Measurements from ENCODE around the gene RBFOX1.

RBFOX1 gene

GRCh38 chr16:7332611-7333010, at the start of gene RBFOX1:
RBFOX1 (plus strand) TSS chr16:7332845.
- DNase-seq, result no peak

GRCh38 chr16:7284780-7285179, 47.9 kb upstream of the RBFOX1 start:
- no peak for DNase-seq

- DNase-seq, result no peak
Observed at GRCh38 chr16:7285520-7285919, 47.1 kb upstream of the RBFOX1 start.

GRCh38 chr16:7289299-7289698, 43.3 kb upstream of the RBFOX1 start:
- no peak for DNase-seq

GRCh38 chr16:7290682-7291081, 42.0 kb upstream of the RBFOX1 start:
- no peak for DNase-seq

GRCh38 chr16:7294020-7294419, 38.6 kb upstream of the RBFOX1 start:
- DNase-seq, result no peak

- DNase-seq, result no peak
Observed at GRCh38 chr16:7303052-7303610, 29.5 kb upstream of the RBFOX1 start.

GRCh38 chr16:7303660-7304200, 28.9 kb upstream of the RBFOX1 start:
- DNase-seq, result no peak

GRCh38 chr16:7304279-7304678, 28.4 kb upstream of the RBFOX1 start:
- no peak for DNase-seq

- no peak for DNase-seq
Observed at GRCh38 chr16:7304958-7305357, 27.7 kb upstream of the RBFOX1 start.

GRCh38 chr16:7313170-7313569, 19.5 kb upstream of the RBFOX1 start:
- no peak for DNase-seq

- no peak for DNase-seq
Observed at GRCh38 chr16:7314163-7314562, 18.5 kb upstream of the RBFOX1 start.

GRCh38 chr16:7315813-7316212, 16.8 kb upstream of the RBFOX1 start:
- DNase-seq, result no peak

GRCh38 chr16:7316281-7316888, 16.3 kb upstream of the RBFOX1 start:
- DNase-seq, result no peak

- no peak for DNase-seq
Observed at GRCh38 chr16:7317982-7318381, 14.7 kb upstream of the RBFOX1 start.

- DNase-seq, result no peak
Observed at GRCh38 chr16:7318686-7319085, 14.0 kb upstream of the RBFOX1 start.

GRCh38 chr16:7319514-7319913, 13.1 kb upstream of the RBFOX1 start:
- no peak for DNase-seq

GRCh38 chr16:7321661-7322060, 11.0 kb upstream of the RBFOX1 start:
- no peak for DNase-seq

- DNase-seq, result no peak
Observed at GRCh38 chr16:7324321-7324720, 8.3 kb upstream of the RBFOX1 start.

GRCh38 chr16:7325834-7326233, 6.8 kb upstream of the RBFOX1 start:
- no peak for DNase-seq

- no peak for DNase-seq
Observed at GRCh38 chr16:7330709-7331108, 1.9 kb upstream of the RBFOX1 start.

- DNase-seq, result no peak
Observed at GRCh38 chr16:7331997-7332396, 648 bp upstream of the RBFOX1 start.

- no peak for DNase-seq
Observed at GRCh38 chr16:7333180-7333725, 608 bp downstream of the RBFOX1 start.

- no peak for DNase-seq
Observed at GRCh38 chr16:7334801-7335560, 2.3 kb downstream of the RBFOX1 start.

Data from EL (cell line).